ENCODE results near the gene MPHOSPH10.

DNA sequence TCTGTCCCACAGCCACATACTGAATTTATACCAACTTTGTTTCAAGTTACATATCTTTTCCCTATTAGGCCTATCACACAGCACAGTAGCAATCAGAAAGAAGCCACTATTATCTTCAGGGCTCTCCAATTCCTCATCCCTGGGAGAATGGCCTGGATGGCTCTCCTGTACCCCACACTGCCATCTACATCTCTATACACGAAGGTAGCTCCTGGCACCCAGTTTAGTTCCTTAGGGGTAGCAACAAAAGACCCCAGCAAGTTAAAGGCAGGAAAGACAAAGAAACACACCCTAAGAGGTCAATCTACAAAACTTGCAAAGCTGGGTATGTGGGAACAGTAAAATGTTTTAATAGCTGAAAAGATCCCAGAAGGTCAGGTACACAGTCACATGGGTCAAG is 56.5 kb downstream of the MPHOSPH10 start:
- TF ChIP-seq POLR2A (IDR thresholded peaks at IDR 0.05; ENCODE audit: low read depth, low read length) (no peak), TAF1 (IDR thresholded peaks at IDR 0.05; ENCODE audit: low read depth, low read length) (no peak), POLR2AphosphoS5 (IDR thresholded peaks at IDR 0.05; ENCODE audit: low read depth, low read length) (no peak), PAX5 (IDR thresholded peaks at IDR 0.05; ENCODE audit: insufficient read depth, low read length, severe bottlenecking) (no peak)

All from GM12891 (cell line).